ENCODE measurements around the gene SSTR5.

DNA sequence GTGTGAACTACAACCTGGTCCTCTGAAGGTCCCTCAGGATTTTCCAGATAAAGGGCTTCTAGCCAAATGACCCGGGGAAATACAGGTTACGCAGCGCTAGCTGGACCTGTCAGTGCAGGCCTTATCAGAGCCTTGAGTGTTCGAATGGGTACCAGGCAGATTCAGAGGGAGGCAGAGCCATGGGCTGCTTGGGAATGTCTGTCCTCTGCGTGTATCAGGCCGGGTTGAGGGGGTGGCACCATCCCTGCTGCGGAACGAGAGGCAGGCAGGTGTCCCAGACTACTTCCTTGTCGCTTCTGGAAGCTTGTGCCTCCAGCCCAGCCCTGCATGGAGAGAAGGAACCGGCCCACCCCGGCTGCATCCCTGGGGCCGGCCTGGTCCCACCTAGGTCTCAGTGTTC, 33.6 kb upstream of the SSTR5 start:
- TF ChIP-seq, protein P1, sequence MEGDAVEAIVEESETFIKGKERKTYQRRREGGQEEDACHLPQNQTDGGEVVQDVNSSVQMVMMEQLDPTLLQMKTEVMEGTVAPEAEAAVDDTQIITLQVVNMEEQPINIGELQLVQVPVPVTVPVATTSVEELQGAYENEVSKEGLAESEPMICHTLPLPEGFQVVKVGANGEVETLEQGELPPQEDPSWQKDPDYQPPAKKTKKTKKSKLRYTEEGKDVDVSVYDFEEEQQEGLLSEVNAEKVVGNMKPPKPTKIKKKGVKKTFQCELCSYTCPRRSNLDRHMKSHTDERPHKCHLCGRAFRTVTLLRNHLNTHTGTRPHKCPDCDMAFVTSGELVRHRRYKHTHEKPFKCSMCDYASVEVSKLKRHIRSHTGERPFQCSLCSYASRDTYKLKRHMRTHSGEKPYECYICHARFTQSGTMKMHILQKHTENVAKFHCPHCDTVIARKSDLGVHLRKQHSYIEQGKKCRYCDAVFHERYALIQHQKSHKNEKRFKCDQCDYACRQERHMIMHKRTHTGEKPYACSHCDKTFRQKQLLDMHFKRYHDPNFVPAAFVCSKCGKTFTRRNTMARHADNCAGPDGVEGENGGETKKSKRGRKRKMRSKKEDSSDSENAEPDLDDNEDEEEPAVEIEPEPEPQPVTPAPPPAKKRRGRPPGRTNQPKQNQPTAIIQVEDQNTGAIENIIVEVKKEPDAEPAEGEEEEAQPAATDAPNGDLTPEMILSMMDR (IDR thresholded peaks at IDR 0.05) = no peak
- TF ChIP-seq EP300 (IDR thresholded peaks at IDR 0.05) = no peak
